PC-9 (cell line): ENCODE measurements around the gene PKN3. TPM values are rescaled to one million over a fixed set of nuclear protein-coding genes. Genes with fewer than 3 reads are reported as not detected.
"Not testable (repeated sequence)": the region's sequence is repeated elsewhere in the genome, so short reads cannot be mapped to it uniquely, and the experiment has no call there.

Experiments used
- BruUV-seq: library from RNA; stranded (reverse); fragments of 400-500 nt; replicated peaks from 2 replicates; lab custom pipeline; 2021; lab: Mats Ljungman, UMichigan
- CTCF ChIA-PET: fragments of 300-600 bp; sonication (Branson Sonifier 250); formaldehyde crosslinking; loops from one replicate; lab custom pipeline; 2022; ENCODE audit warnings: antibody characterized with exemption; lab: Charles Lee
- POLR2A ChIA-PET: fragments of 300-600 bp; sonication (Branson Sonifier 250); formaldehyde crosslinking; loops from one replicate; lab custom pipeline; 2022; ENCODE audit warnings: antibody characterized with exemption; ENCODE audit not compliant: unreplicated experiment; lab: Charles Lee
- DNase-seq, 2 experiments: peaks; one replicate each; pipeline versions ENCODE4 v3.0.0 to v3.0.0-alpha.2; 2015 to 2022; ENCODE audit warnings: mixed read lengths in 1 of 2
- H2AFZ ChIP-seq: fragments of 200-600 bp; sonication (generic); 2 replicates; pipeline ENCODE4 v1.8.1; 2017; ENCODE audit warnings: antibody characterized with exemption
- H3F3A ChIP-seq: fragments of 200-600 bp; sonication (generic); 2 replicates; pipeline ENCODE4 v1.8.1; 2017; ENCODE audit warnings: antibody characterized with exemption, mild to moderate bottlenecking, low read depth; ENCODE audit not compliant: insufficient read depth
- H3K27ac ChIP-seq: fragments of 200-600 bp; sonication (generic); 2 replicates; pipeline ENCODE4 v1.6.1; 2016; ENCODE audit warnings: mixed run types
- H3K27me3 ChIP-seq: fragments of 200-600 bp; sonication (generic); 2 replicates; pipeline ENCODE4 v1.6.1; 2016; ENCODE audit warnings: low read depth, mixed run types; ENCODE audit not compliant: insufficient read depth
- H3K36me3 ChIP-seq: fragments of 200-600 bp; sonication (generic); 2 replicates; pipeline ENCODE4 v1.6.1; 2016; ENCODE audit warnings: low read depth, mixed run types
- H3K4me1 ChIP-seq: fragments of 200-600 bp; sonication (generic); replicated peaks from 2 replicates; pipeline ENCODE4 v1.6.1; 2016; ENCODE audit warnings: mixed run types; ENCODE audit not compliant: insufficient read depth
- H3K4me2 ChIP-seq: fragments of 200-600 bp; sonication (generic); 2 replicates; pipeline ENCODE4 v1.6.1; 2017; ENCODE audit warnings: mixed run types
- H3K4me3 ChIP-seq: fragments of 200-600 bp; sonication (generic); 2 replicates; pipeline ENCODE4 v1.6.1; 2016; ENCODE audit warnings: mixed run types
- H3K79me2 ChIP-seq: fragments of 200-600 bp; sonication (generic); 2 replicates; pipeline ENCODE4 v1.6.1; 2017; ENCODE audit warnings: low read depth, mixed run types
- H3K9me2 ChIP-seq: fragments of 200-600 bp; sonication (generic); 2 replicates; pipeline ENCODE4 v1.8.1; 2017; ENCODE audit warnings: mild to moderate bottlenecking; ENCODE audit not compliant: insufficient read depth
- H3K9me3 ChIP-seq: fragments of 200-600 bp; sonication (generic); 2 replicates; pipeline ENCODE4 v1.8.1; 2016; ENCODE audit warnings: low read depth; ENCODE audit not compliant: insufficient read depth
- H4K20me1 ChIP-seq: fragments of 200-600 bp; sonication (generic); 2 replicates; pipeline ENCODE4 v1.8.1; 2017; ENCODE audit not compliant: insufficient read depth
- EZH2 ChIP-seq: fragments of 200-600 bp; sonication (generic); IDR thresholded peaks from 2 replicates; pipeline ENCODE4 v1.8.0; 2017; ENCODE audit warnings: antibody characterized with exemption, low read depth
- intact Hi-C: fragments of 100-400 bp; cut with micrococcal nuclease; formaldehyde crosslinking; loops from one replicate; pipeline ENCODE4 v1.10.0; 2022; ENCODE audit not compliant: unreplicated experiment
- total RNA-seq: library from RNA; stranded (reverse); gene quantifications from 2 replicates; pipeline ENCODE4 v1.2.3, GENCODE V29; 2021
- TF ChIP-seq, protein P1 (sequence below): fragments of 200-600 bp; sonication (generic); conservative IDR thresholded peaks from 2 replicates; pipeline ENCODE4 v1.6.1; 2017; ENCODE audit warnings: mixed run types, antibody characterized with exemption, mild to moderate bottlenecking, moderate library complexity

Gene PKN3
- total RNA-seq, 1 experiment from 2014 or later = 5.5 TPM

DNA sequence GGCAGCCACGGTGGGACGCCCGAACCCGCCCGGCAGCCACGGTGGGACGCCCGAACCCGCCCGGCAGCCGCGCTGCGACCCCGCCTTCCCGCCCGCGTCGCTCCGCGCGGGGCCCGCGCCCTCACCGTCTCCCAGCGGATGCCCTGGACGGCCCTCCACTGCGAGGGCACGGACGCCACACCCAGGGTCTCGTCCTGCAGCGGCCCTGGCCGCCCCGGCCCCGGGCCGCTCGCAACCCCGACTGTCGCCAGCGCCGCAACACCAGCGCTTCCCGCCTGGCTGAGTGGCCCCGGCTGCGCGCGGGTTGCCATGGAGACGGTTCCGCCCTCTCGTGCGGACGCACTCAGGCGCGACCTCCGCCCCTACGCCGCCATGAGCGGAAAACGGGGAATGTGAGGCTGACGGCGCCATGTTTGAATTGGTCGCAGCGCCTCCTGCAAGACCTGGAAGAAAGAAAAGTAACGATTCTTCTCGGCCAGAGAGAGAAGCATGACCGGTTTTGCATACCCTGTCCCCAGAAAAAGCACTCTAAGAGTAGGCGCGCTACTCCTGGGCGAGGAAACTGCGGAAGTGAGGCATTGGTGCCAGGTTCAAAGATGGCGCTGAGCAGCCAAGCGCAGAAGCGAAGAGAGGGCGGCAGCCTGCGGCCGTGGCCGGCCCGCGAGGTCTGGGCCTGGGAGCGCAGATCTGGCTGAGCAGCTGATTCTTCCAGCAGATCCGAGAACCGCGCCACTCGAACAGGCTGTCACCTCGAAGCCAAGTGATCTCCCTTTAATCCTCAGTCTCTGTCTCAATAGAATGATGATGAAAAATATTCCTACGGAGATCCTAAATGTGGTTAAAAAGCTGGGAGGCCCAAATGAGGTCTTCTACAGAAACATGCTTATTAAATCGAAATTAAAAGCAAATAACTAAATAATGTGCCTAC lies 45.6 kb upstream of the PKN3 start, which contains the start of gene DYNC2I2:
TSS of gene DYNC2I2 (minus strand) at position 432 of the 928 bp plus-strand sequence. CDS start at position 311, 121 bp downstream.
- intact Hi-C loops = loop anchor here (1.0 to 2.0 kb wide), 4 partner anchors 20 to 68 kb away; partner anchors contain the start of genes SET and ZDHHC12
- Histone ChIP-seq H3K27me3 (no peaks in the 10 kb centered on the region), H3K4me3 (peak within 1 kb of the TSS; percentile 99), H3K27ac (peak within 1 kb of the TSS; percentile 98), H3K4me1 (peaks cover 8% of the 10 kb centered on the region; the same call in 1 of the 2 replicates), H2AFZ (peak within 1 kb of the TSS; percentile 90), H3F3A (peaks cover 16% of the 10 kb centered on the region), H3K79me2 (peaks cover 25% of the 10 kb centered on the region), H3K4me2 (peak within 1 kb of the TSS; percentile 79), H3K36me3 (no peaks in the 10 kb centered on the region), H3K9me3 (no peaks in the 10 kb centered on the region), H4K20me1 (no peaks in the 10 kb centered on the region), H3K9me2 (no peaks in the 10 kb centered on the region)
- DNase-seq = peak; percentile 80 to 97
- POLR2A ChIA-PET = no interaction called here
- BruUV-seq = no TSS peak
- TF ChIP-seq EZH2 = no peak
- TF ChIP-seq, protein P1, sequence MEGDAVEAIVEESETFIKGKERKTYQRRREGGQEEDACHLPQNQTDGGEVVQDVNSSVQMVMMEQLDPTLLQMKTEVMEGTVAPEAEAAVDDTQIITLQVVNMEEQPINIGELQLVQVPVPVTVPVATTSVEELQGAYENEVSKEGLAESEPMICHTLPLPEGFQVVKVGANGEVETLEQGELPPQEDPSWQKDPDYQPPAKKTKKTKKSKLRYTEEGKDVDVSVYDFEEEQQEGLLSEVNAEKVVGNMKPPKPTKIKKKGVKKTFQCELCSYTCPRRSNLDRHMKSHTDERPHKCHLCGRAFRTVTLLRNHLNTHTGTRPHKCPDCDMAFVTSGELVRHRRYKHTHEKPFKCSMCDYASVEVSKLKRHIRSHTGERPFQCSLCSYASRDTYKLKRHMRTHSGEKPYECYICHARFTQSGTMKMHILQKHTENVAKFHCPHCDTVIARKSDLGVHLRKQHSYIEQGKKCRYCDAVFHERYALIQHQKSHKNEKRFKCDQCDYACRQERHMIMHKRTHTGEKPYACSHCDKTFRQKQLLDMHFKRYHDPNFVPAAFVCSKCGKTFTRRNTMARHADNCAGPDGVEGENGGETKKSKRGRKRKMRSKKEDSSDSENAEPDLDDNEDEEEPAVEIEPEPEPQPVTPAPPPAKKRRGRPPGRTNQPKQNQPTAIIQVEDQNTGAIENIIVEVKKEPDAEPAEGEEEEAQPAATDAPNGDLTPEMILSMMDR = no peak
- CTCF ChIA-PET = interaction anchor here (0.6 to 0.7 kb wide), 2 partner anchors 31 to 236 kb away, joined by 3 to 7 read pairs; partner anchors contain the start of gene CERCAM

DNA sequence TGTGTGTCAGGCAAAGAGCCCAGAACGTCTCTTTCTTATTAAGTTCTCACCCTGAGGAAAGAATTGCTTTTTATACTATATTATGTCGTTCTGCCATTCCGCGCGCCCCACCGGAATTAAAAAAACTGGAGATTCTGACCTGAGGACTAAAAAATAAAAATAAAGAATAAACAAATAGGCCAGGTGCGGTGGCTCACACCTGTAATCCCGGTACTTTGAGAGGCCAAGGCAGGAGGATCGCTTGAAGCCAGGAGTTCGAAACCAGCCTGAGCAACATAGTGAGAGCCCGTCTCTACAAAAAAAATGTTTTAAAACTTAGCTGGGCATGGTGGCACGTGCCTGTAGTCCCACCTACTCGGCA lies 45.0 kb upstream of the PKN3 start:
- DNase-seq = no peak
- ChIA-PET CTCF (interaction anchor here (0.7 kb wide), 1 partner anchor 236 kb away, joined by 7 read pairs; the partner anchor contains the start of gene CERCAM), POLR2A (no interaction called here)
- H3K79me2 ChIP-seq = peaks cover 25% of the 10 kb centered on the region
- no peaks in the 10 kb centered on the region for H3K27me3 ChIP-seq
- peak overlapping the region; percentile 79 for H3K4me2 ChIP-seq
- intact Hi-C loops = loop anchor here (2.0 kb wide), 1 partner anchor 21 kb away; no protein-coding TSS in a partner anchor
- BruUV-seq = TSS peak; percentile 95
- H3K27ac ChIP-seq = peak overlapping the region; percentile 98
- no peaks in the 10 kb centered on the region for H3K9me3 ChIP-seq
- H3K4me3 ChIP-seq = peak overlapping the region; percentile 99
- no peaks in the 10 kb centered on the region for H3K9me2 ChIP-seq
- no peaks in the 10 kb centered on the region for H4K20me1 ChIP-seq
- H2AFZ ChIP-seq = peak overlapping the region; percentile 90
- no peak for TF ChIP-seq EZH2
- TF ChIP-seq, protein P1 = no peak
- H3K36me3 ChIP-seq = no peaks in the 10 kb centered on the region
- peaks cover 16% of the 10 kb centered on the region for H3F3A ChIP-seq
- H3K4me1 ChIP-seq = peaks cover 8% of the 10 kb centered on the region; the same call in 1 of the 2 replicates

DNA sequence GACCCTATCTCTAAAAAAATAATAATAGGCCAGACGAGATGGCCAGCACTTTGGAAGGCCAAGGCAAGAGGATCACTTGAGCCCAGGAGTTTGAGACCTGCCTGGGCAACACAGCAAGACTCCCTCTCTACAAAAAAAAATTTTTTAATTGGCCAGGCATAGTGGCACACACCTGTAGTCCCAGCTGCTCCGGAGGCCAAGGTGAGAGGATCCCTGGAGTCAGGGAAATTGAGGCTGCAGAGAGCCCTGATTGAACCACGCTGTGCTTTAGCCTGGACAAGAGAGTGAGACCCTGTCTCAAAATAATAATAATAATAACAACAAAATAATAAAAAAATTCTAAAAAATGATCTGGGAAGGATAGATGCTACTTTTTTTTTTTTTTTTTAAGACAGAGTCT lies 44.5 kb upstream of the PKN3 start:
- BruUV-seq = no TSS peak
- Histone ChIP-seq H2AFZ (0 out of 2 replicates have a peak overlapping the region, but pooled peaks have one; percentile 90), H3K36me3 (no peaks in the 10 kb centered on the region), H3F3A (peaks cover 16% of the 10 kb centered on the region), H3K27ac (peak overlapping the region; percentile 98), H3K9me2 (no peaks in the 10 kb centered on the region), H4K20me1 (no peaks in the 10 kb centered on the region), H3K9me3 (no peaks in the 10 kb centered on the region), H3K4me3 (no peak overlapping the region), H3K4me2 (no peak overlapping the region), H3K27me3 (no peaks in the 10 kb centered on the region), H3K79me2 (peaks cover 21% of the 10 kb centered on the region), H3K4me1 (peaks cover 8% of the 10 kb centered on the region; the same call in 1 of the 2 replicates)
- ChIA-PET POLR2A (no interaction called here), CTCF (no interaction called here)
- TF ChIP-seq EZH2 = no peak
- TF ChIP-seq, protein P1 = no peak
- intact Hi-C loops = loop anchor here (2.0 kb wide), 1 partner anchor 21 kb away; no protein-coding TSS in a partner anchor
- DNase-seq = no peak

DNA sequence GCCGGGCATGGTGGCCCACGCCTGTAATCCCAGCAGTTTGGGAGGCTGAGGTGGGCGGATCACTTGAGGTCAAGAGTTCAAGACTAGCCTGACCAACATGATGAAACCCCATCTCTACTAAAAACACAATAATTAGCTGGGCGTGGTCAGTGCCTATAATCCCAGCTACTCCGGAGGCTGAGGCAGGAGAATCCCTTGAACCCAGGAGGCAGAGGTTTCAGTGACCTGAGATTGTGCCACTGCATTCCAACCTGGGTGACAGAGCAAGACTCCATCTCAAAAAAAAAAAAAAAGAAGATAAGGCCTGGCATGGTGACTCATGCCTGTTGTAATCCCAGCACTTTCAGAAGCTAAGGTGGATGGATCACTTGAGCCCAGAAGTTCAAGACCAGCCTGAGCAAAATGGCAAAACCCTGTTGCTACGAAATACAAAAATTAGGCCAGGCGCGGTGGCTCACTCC lies 35.8 kb upstream of the PKN3 start:
- H3K36me3 ChIP-seq, H3K9me3 ChIP-seq, H3K9me2 ChIP-seq, H3K27me3 ChIP-seq, H3K4me3 ChIP-seq, BruUV-seq, H2AFZ ChIP-seq, H3K79me2 ChIP-seq, H4K20me1 ChIP-seq: not testable (repeated sequence)
- Histone ChIP-seq H3K4me2 (peak overlapping the region; percentile 25; the same call in 1 of the 2 replicates), H3K27ac (peak overlapping the region; percentile 27), H3K4me1 (peaks cover 11% of the 10 kb centered on the region), H3F3A (peaks cover 36% of the 10 kb centered on the region)
- ChIA-PET POLR2A (interaction anchor here (0.6 kb wide), 2 partner anchors 61 to 327 kb away, joined by 4 to 7 read pairs; no protein-coding TSS in a partner anchor), CTCF (interaction anchor here (0.7 kb wide), 1 partner anchor 333 kb away, joined by 5 read pairs; no protein-coding TSS in a partner anchor)
- peak; percentile 52 to 67 for DNase-seq
- intact Hi-C loops = loop anchor here (1.0 kb wide), 1 partner anchor 17 kb away; no protein-coding TSS in a partner anchor
